ENCODE results near the gene GPRIN3. TPM values are rescaled to one million over a fixed set of nuclear protein-coding genes. Genes with fewer than 3 reads are reported as not detected.
A peak's percentile ranks its signal among the peaks of the same experiment; 100 is the strongest.

Gene GPRIN3
- total RNA-seq, 1 donor from 2014 or later: 25.2 TPM

DNA sequence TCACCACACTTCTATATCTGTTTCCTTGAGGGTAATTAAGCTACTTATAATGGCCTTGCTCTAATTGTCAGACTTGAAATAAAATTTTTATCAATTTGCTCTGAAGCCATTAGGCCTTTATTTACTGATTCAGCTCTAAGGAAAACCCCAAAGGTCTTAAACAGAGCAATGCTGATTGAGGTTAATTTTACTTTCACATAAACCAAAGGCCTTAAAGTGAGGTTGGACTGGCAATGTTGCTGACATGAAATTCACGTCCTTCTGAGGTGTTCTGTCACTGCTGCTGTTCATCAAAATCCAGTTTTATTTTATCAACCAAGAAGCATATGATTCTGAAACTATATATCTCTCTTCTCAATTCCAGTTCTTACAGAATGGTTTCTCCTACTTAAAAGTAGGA lies 21.7 kb upstream of the GPRIN3 start:
- TF ChIP-seq, protein P1, sequence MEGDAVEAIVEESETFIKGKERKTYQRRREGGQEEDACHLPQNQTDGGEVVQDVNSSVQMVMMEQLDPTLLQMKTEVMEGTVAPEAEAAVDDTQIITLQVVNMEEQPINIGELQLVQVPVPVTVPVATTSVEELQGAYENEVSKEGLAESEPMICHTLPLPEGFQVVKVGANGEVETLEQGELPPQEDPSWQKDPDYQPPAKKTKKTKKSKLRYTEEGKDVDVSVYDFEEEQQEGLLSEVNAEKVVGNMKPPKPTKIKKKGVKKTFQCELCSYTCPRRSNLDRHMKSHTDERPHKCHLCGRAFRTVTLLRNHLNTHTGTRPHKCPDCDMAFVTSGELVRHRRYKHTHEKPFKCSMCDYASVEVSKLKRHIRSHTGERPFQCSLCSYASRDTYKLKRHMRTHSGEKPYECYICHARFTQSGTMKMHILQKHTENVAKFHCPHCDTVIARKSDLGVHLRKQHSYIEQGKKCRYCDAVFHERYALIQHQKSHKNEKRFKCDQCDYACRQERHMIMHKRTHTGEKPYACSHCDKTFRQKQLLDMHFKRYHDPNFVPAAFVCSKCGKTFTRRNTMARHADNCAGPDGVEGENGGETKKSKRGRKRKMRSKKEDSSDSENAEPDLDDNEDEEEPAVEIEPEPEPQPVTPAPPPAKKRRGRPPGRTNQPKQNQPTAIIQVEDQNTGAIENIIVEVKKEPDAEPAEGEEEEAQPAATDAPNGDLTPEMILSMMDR (IDR thresholded peaks at IDR 0.05): no peak
- Histone ChIP-seq H3K9me3 (no peaks in the 10 kb centered on the region), H3K4me3 (no peak overlapping the region), H3K4me1 (peaks cover 5% of the 10 kb centered on the region), H3K27me3 (no peaks in the 10 kb centered on the region), H3K36me3 (no peaks in the 10 kb centered on the region), H3K27ac (no peak overlapping the region)
- DNase-seq (no peak), ATAC-seq (no peak)
- intact Hi-C loops (cut with DNase I): no loop called here

DNA sequence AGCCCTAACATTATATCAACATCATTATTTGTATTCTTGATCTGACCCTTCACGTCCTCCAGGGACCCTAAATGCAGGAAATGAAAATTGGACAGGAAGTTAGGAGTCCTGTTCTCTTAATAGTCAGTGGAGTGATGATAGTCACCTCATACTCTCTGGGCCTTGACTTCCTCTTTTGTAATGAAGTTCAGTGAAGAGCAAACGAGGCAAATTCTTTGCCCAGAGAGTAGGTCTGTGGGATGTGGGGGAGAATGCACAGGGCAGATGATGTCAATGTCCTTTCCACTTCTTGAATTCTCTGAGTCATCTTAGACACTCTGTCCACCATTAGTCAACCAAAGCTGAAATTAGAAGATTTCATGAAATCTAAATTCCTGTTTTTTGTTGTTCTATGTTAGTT lies 17.1 kb upstream of the GPRIN3 start:
- no peak overlapping the region for H3K4me3 ChIP-seq
- no peaks in the 10 kb centered on the region for H3K36me3 ChIP-seq
- intact Hi-C loops (cut with DNase I): no loop called here
- no peaks in the 10 kb centered on the region for H3K4me1 ChIP-seq
- DNase-seq (no peak), ATAC-seq (peak; percentile 97)
- peak overlapping the region; percentile 48 for H3K27ac ChIP-seq
- H3K9me3 ChIP-seq: no peaks in the 10 kb centered on the region
- TF ChIP-seq, protein P1 (IDR thresholded peaks at IDR 0.05): no peak
- no peaks in the 10 kb centered on the region for H3K27me3 ChIP-seq

DNA sequence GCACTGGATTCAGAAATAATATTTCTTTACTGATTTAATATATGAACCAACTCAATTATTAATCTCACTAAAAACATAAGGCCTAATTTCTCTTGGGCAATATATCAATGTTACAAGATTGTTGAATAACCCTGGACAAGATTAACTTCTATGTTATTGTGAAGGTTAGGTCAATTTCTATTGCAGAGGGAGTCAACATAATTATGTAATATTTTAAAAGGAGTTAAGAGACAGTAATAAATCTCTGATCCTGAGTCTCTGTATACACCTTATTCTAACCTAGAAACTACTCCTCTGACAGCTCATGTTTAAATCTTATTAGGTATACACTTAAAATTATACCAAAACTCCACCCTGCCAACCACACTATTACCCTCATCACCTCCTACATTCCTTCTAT lies 15.1 kb upstream of the GPRIN3 start:
- H3K27me3 ChIP-seq: no peaks in the 10 kb centered on the region

DNA sequence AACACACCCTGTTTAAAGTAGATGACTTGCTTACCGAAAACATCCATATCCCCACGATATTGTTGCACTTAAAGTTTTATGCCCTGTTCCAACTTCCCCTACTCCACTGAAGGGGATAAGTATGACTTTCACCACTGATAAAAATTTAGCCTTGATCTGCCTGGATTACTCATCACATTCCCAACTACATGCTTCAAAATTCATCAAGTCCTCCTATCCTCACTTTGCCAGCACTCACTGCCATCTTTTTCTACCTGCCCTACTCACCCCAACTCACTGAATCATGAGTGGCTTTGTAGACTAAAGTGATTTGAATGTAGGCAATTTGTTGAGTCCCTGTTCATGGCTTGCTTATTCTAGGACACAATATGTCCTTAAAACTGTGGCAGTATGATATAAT lies 12.2 kb upstream of the GPRIN3 start:
- H3K4me1 ChIP-seq: peaks cover 14% of the 10 kb centered on the region
- ATAC-seq (no peak), DNase-seq (no peak)
- H3K27ac ChIP-seq: no peak overlapping the region
- TF ChIP-seq, protein P1 (IDR thresholded peaks at IDR 0.05): no peak
- H3K9me3 ChIP-seq: no peaks in the 10 kb centered on the region
- H3K36me3 ChIP-seq: no peaks in the 10 kb centered on the region
- intact Hi-C loops (cut with DNase I): no loop called here
- no peaks in the 10 kb centered on the region for H3K27me3 ChIP-seq
- H3K4me3 ChIP-seq: no peak overlapping the region

More for the DNA sequence above, 15.1 kb upstream of the GPRIN3 start:
- Histone ChIP-seq H3K36me3 (no peaks in the 10 kb centered on the region), H3K9me3 (no peaks in the 10 kb centered on the region), H3K4me3 (no peak overlapping the region), H3K27ac (no peak overlapping the region), H3K4me1 (peaks cover 2% of the 10 kb centered on the region)
- DNase-seq (no peak), ATAC-seq (no peak)
- TF ChIP-seq, protein P1 (IDR thresholded peaks at IDR 0.05): no peak
- intact Hi-C loops (cut with DNase I): no loop called here

DNA sequence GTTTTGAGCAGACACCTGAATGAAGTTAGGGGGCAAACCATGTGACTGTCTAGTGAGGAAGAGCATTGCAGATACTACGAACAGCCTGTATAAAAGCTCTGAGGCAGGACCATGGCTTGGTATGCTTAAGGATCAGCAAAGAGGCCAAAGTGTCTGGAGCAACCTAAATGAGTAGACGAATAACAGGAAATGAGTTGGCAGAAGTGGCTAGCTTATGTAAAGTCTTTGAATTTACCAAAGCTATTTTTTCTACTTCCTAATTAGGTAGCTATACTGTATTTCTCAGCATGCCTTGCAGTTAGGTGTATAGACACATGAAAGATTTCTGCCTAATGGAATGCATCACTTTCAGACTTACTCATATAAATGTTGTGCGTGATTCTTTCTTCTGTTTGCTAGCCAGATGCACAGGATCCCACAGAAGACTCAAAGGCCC lies 9.3 kb upstream of the GPRIN3 start:
- Histone ChIP-seq H3K4me3 (no peak overlapping the region), H3K9me3 (no peaks in the 10 kb centered on the region), H3K27ac (peak overlapping the region; percentile 39), H3K27me3 (no peaks in the 10 kb centered on the region), H3K36me3 (no peaks in the 10 kb centered on the region), H3K4me1 (peaks cover 14% of the 10 kb centered on the region)
- intact Hi-C loops (cut with DNase I): no loop called here
- TF ChIP-seq, protein P1 (IDR thresholded peaks at IDR 0.05): no peak
- DNase-seq (no peak), ATAC-seq (peak; percentile 91)

DNA sequence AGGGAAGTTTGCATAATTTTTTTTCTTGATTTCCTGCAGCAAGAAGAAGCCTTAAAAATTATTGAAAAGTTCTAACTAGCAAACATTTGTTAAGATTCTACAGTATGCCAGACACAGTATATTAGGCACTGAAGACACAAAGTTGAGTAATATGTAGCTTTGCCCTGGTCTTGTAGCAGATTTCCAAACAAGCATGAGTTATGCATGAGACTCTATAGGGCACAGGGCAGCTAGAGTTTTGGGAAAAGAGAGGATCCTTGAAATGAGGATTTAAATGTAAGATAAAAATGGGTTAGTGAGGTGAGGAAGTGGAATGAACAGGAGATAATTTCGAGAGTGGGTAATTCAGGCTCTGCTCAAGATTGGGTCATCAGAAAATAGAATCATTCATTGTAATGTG lies 8.6 kb upstream of the GPRIN3 start:
- no peaks in the 10 kb centered on the region for H3K9me3 ChIP-seq
- intact Hi-C loops (cut with DNase I): no loop called here
- H3K4me3 ChIP-seq: no peak overlapping the region
- TF ChIP-seq, protein P1 (IDR thresholded peaks at IDR 0.05): no peak
- no peaks in the 10 kb centered on the region for H3K36me3 ChIP-seq
- H3K27ac ChIP-seq: peak overlapping the region; percentile 39
- peaks cover 14% of the 10 kb centered on the region for H3K4me1 ChIP-seq
- peak; percentile 84 for ATAC-seq
- H3K27me3 ChIP-seq: no peaks in the 10 kb centered on the region
- DNase-seq: no peak
